Measurements from ENCODE around the gene SLC31A2. TPM values are rescaled to one million over a fixed set of nuclear protein-coding genes. Genes with fewer than 3 reads are reported as not detected.
A peak's percentile ranks its signal among the peaks of the same experiment; 100 is the strongest.
"Not testable (repeated sequence)": the region's sequence is repeated elsewhere in the genome, so short reads cannot be mapped to it uniquely, and the experiment has no call there.

The SLC31A2 gene, protein sequence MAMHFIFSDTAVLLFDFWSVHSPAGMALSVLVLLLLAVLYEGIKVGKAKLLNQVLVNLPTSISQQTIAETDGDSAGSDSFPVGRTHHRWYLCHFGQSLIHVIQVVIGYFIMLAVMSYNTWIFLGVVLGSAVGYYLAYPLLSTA
- 3.9 TPM for polyA plus RNA-seq (2013, experiment 1 of 2)
- 3.3 TPM for polyA plus RNA-seq (2013, experiment 2 of 2)

DNA sequence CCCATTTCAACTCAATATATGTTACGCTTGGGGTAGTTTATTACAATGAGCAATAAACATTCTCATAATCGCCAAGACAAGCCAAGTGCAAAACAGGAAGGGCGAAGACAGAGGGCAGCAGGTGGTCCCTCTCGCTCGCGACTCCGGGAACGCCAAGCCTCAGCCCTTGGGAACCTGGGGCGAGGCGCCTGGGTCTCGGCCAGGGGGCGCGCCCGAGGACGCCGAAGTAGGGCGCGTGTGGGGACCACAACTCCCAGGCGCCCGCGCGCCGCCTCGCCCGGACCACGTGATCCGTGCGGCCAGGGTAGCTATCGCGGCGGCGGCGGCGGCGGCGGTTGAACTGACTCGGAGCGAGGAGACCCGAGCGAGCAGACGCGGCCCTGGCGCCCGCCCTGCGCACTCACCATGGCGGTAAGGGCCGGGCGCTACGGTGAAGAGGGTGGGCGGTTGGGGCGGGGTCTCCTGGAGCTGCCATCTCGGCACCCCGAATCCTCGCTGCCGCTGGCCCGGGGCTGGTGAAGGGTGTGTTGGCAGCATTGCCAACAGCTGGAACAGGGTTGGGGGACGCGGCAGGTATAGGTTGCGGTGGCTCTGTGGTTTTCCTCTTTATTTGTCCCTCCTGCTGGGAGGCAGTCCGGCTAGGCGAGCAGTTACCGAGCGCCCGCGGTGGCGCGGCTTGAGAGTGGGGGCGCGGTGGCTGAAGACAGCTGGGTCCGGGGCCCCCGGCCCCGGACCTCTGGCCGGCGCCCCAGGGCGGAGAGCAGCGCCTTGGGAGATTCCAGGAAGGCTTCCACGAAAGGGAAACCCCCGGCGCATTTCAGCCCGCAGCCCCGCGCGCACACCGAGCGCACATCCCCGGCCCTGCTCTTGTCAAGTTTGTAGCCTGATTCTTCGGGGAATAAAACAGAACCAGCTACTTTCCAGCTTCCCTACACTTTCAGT is at the start of gene SLC31A2:
Gene SLC31A2 (plus strand): TSS at position 338 of the 942 bp plus-strand sequence. CDS start 68 bp downstream, at position 406.
- no peaks in the 10 kb centered on the region for H3K4me1 ChIP-seq (ENCODE audit: control insufficient read depth, insufficient read depth, low read length, poor library complexity, severe bottlenecking)
- 1 to 2% methylated on average over 53 to 66 of the region's 87 CpGs for WGBS, 2 experiments (ENCODE audit: insufficient coverage in 2 of 2)
- no peaks in the 10 kb centered on the region for H3K9me3 ChIP-seq (ENCODE audit: control insufficient read depth, low read length)
- no peaks in the 10 kb centered on the region for H3K36me3 ChIP-seq (ENCODE audit: control insufficient read depth, insufficient read depth, low read length)
- H3K27ac ChIP-seq (ENCODE audit: low read depth, low read length, severe bottlenecking), result no peak within 1 kb of the TSS
- H3K4me3 ChIP-seq (ENCODE audit: extremely low read depth, insufficient read depth, low read length, poor library complexity, severe bottlenecking), result peak within 1 kb of the TSS; percentile 71

DNA sequence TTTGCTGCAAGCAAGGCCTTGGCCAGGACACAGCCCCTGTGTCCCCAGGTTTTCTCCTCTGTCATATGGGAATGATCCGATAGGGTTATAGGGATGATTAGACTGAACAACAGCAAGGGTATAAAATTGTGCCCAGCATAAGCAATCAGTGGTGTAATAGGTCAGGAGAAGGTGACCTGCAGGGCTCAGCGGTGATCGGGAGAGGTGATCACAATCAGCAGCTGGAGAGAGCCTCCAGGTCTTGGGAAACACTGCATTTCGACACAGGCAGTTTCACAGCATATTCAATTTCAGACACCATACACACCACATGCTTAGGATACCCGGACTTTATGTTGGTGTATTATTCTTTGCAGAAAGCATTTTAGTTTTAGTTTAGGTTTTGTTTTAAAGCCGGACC is 45.5 kb upstream of the SLC31A2 start:
- H3K4me3 ChIP-seq (ENCODE audit: extremely low read depth, insufficient read depth, low read length, poor library complexity, severe bottlenecking); H3K27ac ChIP-seq (ENCODE audit: low read depth, low read length, severe bottlenecking); H3K9me3 ChIP-seq (ENCODE audit: control insufficient read depth, low read length); H3K4me1 ChIP-seq (ENCODE audit: control insufficient read depth, insufficient read depth, low read length, poor library complexity, severe bottlenecking); H3K36me3 ChIP-seq (ENCODE audit: control insufficient read depth, insufficient read depth, low read length): not testable (repeated sequence)
- no CpG with 5 or more reads among the region's 6 CpGs for WGBS, 2 experiments (ENCODE audit: insufficient coverage in 2 of 2)

DNA sequence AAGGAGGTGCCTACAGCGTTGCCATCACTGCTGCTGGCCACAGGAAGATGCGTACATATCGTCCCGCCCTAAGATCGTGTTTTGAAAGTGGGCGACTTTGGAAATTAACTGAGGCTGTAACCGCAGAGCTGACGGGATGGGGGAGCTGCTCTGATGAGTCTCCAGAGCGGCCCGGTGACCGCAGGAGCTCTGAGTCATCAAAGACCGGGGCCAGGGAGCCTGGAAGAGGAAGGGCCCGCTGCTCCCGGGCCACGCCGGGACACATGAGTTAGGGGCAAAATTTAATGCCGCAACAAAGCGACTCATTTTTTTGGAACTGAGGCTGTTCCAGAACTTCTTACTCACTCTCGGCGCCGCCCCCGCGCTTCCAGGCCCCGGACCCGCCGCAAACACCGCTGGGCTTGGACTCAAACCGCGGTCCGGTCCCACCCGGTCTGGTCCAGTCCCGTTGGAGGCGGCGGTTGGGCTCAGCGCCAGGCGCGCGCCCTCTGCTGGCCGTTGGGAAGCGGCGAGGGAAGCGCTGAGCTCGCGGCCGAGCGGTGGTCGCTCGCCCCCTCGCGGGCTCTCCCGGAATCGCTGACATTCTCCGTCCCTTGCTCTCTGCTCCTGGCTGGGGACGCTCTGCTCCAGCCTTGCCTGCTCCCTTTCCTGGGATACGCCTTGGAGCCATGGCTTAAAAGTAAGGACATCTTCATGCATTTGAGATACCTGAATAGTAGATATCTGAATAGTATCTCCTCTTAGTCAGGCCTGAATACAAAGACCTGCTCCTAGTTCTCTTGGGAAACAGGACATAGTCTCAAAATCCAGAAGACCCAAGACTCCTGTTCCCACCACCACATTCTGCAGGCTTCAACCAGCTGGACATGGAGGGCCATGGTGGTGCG is 39.5 kb upstream of the SLC31A2 start:
- not testable (repeated sequence) for H3K4me3 ChIP-seq (ENCODE audit: extremely low read depth, insufficient read depth, low read length, poor library complexity, severe bottlenecking); H3K4me1 ChIP-seq (ENCODE audit: control insufficient read depth, insufficient read depth, low read length, poor library complexity, severe bottlenecking); H3K36me3 ChIP-seq (ENCODE audit: control insufficient read depth, insufficient read depth, low read length); H3K9me3 ChIP-seq (ENCODE audit: control insufficient read depth, low read length); H3K27ac ChIP-seq (ENCODE audit: low read depth, low read length, severe bottlenecking)
- WGBS, 2 experiments (ENCODE audit: insufficient coverage in 2 of 2), result 10 to 29% methylated on average over 1 to 6 of the region's 56 CpGs

DNA sequence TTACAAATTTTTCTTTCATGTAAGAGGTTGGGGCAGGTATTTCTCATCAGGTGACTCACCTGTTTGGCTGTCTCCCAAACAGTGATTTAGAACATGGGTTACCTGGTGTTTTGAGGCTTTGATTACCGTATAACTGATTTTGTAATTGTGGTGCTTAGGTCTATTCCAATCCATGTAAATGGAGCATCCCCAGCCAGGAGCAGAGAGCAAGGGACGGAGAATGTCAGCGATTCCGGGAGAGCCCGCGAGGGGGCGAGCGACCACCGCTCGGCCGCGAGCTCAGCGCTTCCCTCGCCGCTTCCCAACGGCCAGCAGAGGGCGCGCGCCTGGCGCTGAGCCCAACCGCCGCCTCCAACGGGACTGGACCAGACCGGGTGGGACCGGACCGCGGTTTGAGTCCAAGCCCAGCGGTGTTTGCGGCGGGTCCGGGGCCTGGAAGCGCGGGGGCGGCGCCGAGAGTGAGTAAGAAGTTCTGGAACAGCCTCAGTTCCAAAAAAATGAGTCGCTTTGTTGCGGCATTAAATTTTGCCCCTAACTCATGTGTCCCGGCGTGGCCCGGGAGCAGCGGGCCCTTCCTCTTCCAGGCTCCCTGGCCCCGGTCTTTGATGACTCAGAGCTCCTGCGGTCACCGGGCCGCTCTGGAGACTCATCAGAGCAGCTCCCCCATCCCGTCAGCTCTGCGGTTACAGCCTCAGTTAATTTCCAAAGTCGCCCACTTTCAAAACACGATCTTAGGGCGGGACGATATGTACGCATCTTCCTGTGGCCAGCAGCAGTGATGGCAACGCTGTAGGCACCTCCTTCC is 37.9 kb upstream of the SLC31A2 start:
- not testable (repeated sequence) for H3K9me3 ChIP-seq (ENCODE audit: control insufficient read depth, low read length); H3K27ac ChIP-seq (ENCODE audit: low read depth, low read length, severe bottlenecking); H3K36me3 ChIP-seq (ENCODE audit: control insufficient read depth, insufficient read depth, low read length); H3K4me1 ChIP-seq (ENCODE audit: control insufficient read depth, insufficient read depth, low read length, poor library complexity, severe bottlenecking); H3K4me3 ChIP-seq (ENCODE audit: extremely low read depth, insufficient read depth, low read length, poor library complexity, severe bottlenecking)
- WGBS, 2 experiments (ENCODE audit: insufficient coverage in 2 of 2), result 0% methylated on average over 1 of the region's 54 CpGs; no CpG with 5 or more reads in 1 of the 2 experiments

DNA sequence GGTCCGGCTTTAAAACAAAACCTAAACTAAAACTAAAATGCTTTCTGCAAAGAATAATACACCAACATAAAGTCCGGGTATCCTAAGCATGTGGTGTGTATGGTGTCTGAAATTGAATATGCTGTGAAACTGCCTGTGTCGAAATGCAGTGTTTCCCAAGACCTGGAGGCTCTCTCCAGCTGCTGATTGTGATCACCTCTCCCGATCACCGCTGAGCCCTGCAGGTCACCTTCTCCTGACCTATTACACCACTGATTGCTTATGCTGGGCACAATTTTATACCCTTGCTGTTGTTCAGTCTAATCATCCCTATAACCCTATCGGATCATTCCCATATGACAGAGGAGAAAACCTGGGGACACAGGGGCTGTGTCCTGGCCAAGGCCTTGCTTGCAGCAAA is 32.0 kb upstream of the SLC31A2 start:
- H3K4me1 ChIP-seq (ENCODE audit: control insufficient read depth, insufficient read depth, low read length, poor library complexity, severe bottlenecking); H3K4me3 ChIP-seq (ENCODE audit: extremely low read depth, insufficient read depth, low read length, poor library complexity, severe bottlenecking); H3K27ac ChIP-seq (ENCODE audit: low read depth, low read length, severe bottlenecking); H3K9me3 ChIP-seq (ENCODE audit: control insufficient read depth, low read length); H3K36me3 ChIP-seq (ENCODE audit: control insufficient read depth, insufficient read depth, low read length): not testable (repeated sequence)
- no CpG with 5 or more reads among the region's 6 CpGs for WGBS, 2 experiments (ENCODE audit: insufficient coverage in 2 of 2)

DNA sequence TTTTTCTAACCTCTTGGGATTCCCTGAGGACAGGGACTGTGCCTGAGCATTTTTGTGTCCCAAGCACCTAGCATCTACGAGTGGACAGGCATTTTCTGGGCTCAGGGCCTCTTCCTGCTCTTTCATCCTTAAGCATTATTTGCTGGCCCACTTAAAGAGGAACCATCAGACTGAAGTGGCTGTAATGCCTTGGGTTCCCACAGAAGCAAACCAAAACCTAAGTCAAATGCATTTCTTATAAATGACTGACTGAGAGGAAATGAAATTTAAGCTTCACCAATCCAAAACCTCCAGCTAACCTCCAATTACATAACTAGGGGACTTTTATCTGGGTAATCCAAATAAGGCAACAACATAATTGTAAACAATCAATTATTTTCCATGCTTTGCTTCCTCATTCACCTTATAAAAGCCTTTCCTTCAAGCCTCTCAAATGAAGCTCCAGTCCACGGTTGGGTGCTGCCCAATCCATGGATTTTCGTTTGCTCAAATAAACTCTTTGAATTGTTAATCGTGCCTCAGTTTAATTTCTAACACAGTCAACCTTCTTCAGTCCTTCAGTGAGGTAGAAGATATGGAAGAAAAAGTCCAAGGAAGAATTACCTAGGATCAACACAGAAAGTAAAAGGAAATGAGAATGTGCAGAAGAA is 25.3 kb upstream of the SLC31A2 start:
- no peaks in the 10 kb centered on the region for H3K9me3 ChIP-seq (ENCODE audit: control insufficient read depth, low read length)
- 54 to 67% methylated on average over 1 to 2 of the region's 4 CpGs for WGBS, 2 experiments (ENCODE audit: insufficient coverage in 2 of 2)
- H3K4me1 ChIP-seq (ENCODE audit: control insufficient read depth, insufficient read depth, low read length, poor library complexity, severe bottlenecking), result no peaks in the 10 kb centered on the region
- no peak overlapping the region for H3K27ac ChIP-seq (ENCODE audit: low read depth, low read length, severe bottlenecking)
- H3K4me3 ChIP-seq (ENCODE audit: extremely low read depth, insufficient read depth, low read length, poor library complexity, severe bottlenecking), result no peak overlapping the region
- H3K36me3 ChIP-seq (ENCODE audit: control insufficient read depth, insufficient read depth, low read length), result no peaks in the 10 kb centered on the region

DNA sequence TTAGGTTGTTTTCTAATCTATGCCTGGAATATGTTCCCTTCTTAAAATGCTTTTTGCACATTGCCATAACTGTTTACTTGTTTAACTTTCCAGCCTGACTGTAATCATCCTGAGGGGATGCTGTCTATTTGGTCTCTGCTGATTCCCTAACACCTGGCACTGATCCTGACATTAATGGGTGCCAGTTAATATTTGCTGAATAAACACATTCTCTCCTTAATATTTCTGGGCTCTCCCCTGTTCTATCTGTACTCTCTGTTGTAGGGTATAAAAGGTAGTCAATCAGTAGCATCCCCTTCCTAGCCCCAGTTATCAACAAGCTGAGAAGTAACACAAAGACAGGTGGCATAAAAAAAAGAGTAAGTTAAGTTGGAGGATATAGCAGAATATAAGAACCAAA is 21.3 kb upstream of the SLC31A2 start:
- Histone ChIP-seq H3K36me3 (ENCODE audit: control insufficient read depth, insufficient read depth, low read length) (no peaks in the 10 kb centered on the region), H3K4me1 (ENCODE audit: control insufficient read depth, insufficient read depth, low read length, poor library complexity, severe bottlenecking) (no peaks in the 10 kb centered on the region), H3K4me3 (ENCODE audit: extremely low read depth, insufficient read depth, low read length, poor library complexity, severe bottlenecking) (no peak overlapping the region), H3K27ac (ENCODE audit: low read depth, low read length, severe bottlenecking) (no peak overlapping the region), H3K9me3 (ENCODE audit: control insufficient read depth, low read length) (no peaks in the 10 kb centered on the region)

DNA sequence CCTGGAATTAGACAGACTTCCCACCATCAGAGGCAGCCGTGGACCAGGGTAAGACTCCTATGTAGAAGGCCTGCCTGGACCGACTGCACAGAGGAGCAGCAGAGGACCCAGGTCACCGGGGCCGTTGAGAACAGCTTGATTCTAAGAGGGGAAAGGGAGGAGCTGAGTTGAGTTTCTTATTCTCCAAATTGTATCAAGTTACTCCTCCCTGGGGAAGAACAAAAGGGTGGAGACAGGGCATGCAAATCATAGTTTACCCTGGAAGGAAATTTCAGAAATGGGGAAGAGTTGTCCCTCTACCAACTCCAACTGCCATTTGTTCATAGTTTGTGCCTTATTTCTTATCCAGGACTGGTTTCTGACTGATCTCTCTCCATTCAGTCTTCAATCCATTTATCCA is 20.9 kb upstream of the SLC31A2 start:
- Histone ChIP-seq H3K36me3 (ENCODE audit: control insufficient read depth, insufficient read depth, low read length) (no peaks in the 10 kb centered on the region), H3K4me1 (ENCODE audit: control insufficient read depth, insufficient read depth, low read length, poor library complexity, severe bottlenecking) (no peaks in the 10 kb centered on the region), H3K27ac (ENCODE audit: low read depth, low read length, severe bottlenecking) (no peak overlapping the region), H3K4me3 (ENCODE audit: extremely low read depth, insufficient read depth, low read length, poor library complexity, severe bottlenecking) (no peak overlapping the region), H3K9me3 (ENCODE audit: control insufficient read depth, low read length) (no peaks in the 10 kb centered on the region)
- 50 to 80% methylated on average over 1 to 3 of the region's 4 CpGs for WGBS, 2 experiments (ENCODE audit: insufficient coverage in 2 of 2)

DNA sequence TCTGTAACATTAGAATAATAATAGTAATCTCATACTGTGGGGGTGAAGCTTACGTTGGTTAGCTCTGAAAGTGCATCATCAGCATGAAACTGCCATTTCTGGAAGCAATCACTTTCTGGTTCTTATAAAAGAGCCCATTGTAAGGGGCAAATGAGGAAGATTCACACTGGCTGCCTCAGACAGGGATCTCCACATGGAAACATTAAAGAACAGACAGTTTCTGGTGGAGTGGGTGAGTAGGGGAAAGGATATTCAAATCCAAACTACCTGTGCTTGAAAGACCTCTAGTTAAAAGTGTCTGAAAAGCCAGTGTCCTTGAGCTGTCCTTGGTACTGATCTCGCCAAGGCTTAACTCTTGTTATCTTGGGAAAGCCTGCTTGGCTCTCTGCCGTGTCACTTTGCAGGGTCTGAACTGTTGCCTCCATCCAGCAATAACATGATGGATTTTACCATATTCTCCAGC is 19.1 kb upstream of the SLC31A2 start:
- Histone ChIP-seq H3K4me3 (ENCODE audit: extremely low read depth, insufficient read depth, low read length, poor library complexity, severe bottlenecking) (no peak overlapping the region), H3K4me1 (ENCODE audit: control insufficient read depth, insufficient read depth, low read length, poor library complexity, severe bottlenecking) (no peaks in the 10 kb centered on the region), H3K27ac (ENCODE audit: low read depth, low read length, severe bottlenecking) (no peak overlapping the region), H3K36me3 (ENCODE audit: control insufficient read depth, insufficient read depth, low read length) (no peaks in the 10 kb centered on the region), H3K9me3 (ENCODE audit: control insufficient read depth, low read length) (no peaks in the 10 kb centered on the region)
- WGBS, 2 experiments (ENCODE audit: insufficient coverage in 2 of 2), result 15 to 33% methylated on average over 3 of the region's 3 CpGs

Data from mesodermal cell (in vitro differentiated cells).